GM18505 (cell line): ENCODE measurements around the gene CALN1.

Experiments
- ATAC-seq: cut with Tn5 transposase; IDR thresholded peaks from one replicate; pipeline ENCODE4 v1.9.1; 2021; ENCODE audit not compliant: unreplicated experiment
- POLR2A ChIP-seq: IDR thresholded peaks from 4 replicates; pipeline ENCODE4 v1.6.1; 2011; ENCODE audit warnings: borderline replicate concordance; ENCODE audit not compliant: insufficient read depth, insufficient read length; ENCODE audit errors: extremely low read depth

Gene CALN1

GRCh38 chr7:72023926-72024325 lies 388.2 kb downstream of the CALN1 start:
- TF ChIP-seq POLR2A = no peak
- no peak for ATAC-seq

- ATAC-seq = no peak
- TF ChIP-seq POLR2A = no peak
These were observed 390.4 kb downstream of the CALN1 start for GRCh38 chr7:72021716-72022115.

DNA sequence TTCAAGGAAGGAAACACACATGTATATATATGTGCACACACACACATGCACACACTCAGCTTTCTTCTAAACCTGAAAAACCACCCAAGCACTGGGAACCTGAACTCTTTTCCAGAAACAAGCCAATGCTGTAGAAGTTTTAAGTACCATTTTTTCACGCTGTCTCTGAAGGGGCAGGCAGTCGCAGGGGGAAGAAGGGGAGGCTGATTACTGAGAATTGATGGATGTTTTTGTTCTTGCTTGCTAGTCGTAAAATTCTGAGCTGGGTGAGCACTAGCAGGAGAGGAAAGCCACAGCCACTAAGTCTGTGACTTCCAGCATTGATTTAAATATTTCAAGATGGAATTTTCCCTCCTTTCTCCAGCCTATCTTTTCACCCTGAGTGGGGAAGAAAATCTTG lies 391.8 kb downstream of the CALN1 start:
- TF ChIP-seq POLR2A = no peak
- no peak for ATAC-seq

DNA sequence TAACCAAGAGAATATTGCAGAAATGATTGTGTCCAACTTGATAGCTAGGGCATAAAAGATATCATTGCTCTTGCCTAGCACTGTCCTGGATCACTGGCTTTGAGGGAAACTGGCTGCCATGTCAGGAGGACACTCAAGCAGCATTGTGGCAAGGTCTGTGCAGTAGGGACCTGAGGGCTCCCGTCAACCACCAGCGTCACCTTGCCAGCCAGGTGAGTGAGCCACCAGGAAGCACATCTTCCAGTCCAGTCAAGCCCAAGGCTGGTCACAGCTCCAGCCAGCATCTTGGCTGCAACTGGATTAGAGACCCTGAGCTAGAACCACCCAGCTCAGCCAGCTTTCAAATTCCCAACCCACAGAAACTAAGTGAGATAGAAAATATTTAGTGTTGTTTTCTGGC lies 392.7 kb downstream of the CALN1 start:
- ATAC-seq = no peak

GRCh38 chr7:72017756-72018155 lies 394.4 kb downstream of the CALN1 start:
- ATAC-seq = no peak
- TF ChIP-seq POLR2A = no peak

More for the DNA sequence above, 392.7 kb downstream of the CALN1 start:
- no peak for TF ChIP-seq POLR2A

DNA sequence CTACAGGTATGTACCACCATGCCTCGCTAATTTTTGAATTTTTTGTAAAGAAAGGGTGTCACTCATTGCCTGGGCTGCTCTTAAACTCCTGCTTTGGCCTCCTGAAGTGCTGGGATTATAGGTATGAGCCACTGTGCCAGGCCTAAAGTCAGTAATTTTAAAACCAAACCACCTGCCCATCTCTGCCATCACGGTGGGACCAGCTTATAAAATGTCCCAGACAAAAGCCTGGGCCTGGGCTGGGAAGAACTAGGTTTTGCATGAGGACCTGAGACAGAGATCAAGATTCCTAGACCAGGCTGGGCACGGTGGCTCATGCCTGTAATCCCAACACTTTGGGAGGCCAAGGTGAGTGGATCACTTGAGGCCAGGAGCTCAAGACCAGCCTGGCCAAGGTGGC lies 395.6 kb downstream of the CALN1 start:
- TF ChIP-seq POLR2A = no peak
- no peak for ATAC-seq

DNA sequence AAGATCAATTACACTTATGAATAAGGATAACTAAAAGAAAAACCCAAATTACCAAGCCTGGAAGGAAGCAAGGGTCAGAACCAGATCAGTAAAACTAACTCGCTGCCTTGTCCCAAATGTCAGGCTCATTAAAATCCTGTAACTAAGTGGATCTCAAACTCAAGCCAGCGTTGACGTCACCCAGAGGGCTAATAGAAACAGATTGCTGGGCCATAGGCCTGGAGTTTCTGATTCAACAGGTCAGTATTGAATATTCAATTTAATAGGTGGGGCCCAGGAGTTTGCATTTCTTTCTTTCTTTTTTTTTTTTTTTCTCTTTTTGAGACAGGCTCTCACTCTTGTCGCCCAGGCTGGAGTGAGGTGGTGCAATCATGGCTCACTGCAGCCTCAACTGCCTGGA lies 397.0 kb downstream of the CALN1 start:
- TF ChIP-seq POLR2A = no peak
- ATAC-seq = no peak

- no peak for ATAC-seq
- no peak for TF ChIP-seq POLR2A
These were observed 405.1 kb downstream of the CALN1 start for GRCh38 chr7:72007018-72007417.

GRCh38 chr7:72003236-72003635 lies 408.9 kb downstream of the CALN1 start:
- ATAC-seq = no peak
- no peak for TF ChIP-seq POLR2A

GRCh38 chr7:71996141-71996540 lies 416.0 kb downstream of the CALN1 start:
- no peak for ATAC-seq
- no peak for TF ChIP-seq POLR2A

DNA sequence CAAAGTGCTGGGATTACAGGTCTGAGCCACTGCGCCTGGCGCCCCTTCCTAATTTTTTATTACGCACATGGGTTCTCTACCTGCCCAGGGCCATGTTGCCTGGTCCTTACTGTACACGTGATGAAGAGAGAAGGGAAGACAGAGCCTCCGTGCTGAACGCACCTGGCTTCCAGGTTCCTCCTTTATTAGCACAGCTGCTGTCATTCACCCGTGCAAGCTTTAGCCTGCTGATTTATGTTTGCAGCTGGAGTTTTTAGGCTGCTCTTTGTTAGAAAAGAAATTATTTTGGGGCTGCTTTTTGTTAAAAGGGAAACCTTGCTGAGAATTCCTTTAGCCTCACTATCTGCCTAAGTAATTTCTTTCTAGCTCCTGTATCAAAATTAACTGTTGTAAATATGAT lies 417.0 kb downstream of the CALN1 start:
- no peak for TF ChIP-seq POLR2A
- no peak for ATAC-seq

DNA sequence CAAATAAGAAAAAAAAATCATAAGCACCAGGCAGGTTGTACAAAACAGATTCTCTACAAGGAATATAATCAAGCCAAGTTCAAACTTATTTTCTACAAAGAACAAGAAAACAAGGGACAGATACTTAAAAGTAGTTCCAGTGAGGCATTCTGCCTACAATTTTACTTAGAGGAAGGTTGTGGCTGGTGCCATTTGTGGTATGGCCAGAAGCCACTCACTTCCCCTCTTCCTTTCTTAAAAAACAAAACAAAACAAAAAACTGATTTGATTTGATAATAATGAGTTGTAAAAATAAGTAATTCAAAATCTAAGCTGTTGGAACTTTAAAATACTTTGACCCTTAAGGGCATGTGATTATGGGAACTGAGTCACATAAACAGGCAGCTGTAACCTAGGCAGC lies 420.6 kb downstream of the CALN1 start:
- no peak for TF ChIP-seq POLR2A
- no peak for ATAC-seq

- ATAC-seq = no peak
- no peak for TF ChIP-seq POLR2A
These were observed 422.0 kb downstream of the CALN1 start for GRCh38 chr7:71990138-71990462.

- no peak for TF ChIP-seq POLR2A
- ATAC-seq = no peak
These were observed 423.9 kb downstream of the CALN1 start for GRCh38 chr7:71988201-71988600.

GRCh38 chr7:71987200-71987767 lies 424.9 kb downstream of the CALN1 start:
- TF ChIP-seq POLR2A = no peak
- no peak for ATAC-seq
